T-helper 1 cell (primary cell): ENCODE data around the gene FAM234A.
A peak's percentile ranks its signal among the peaks of the same experiment; 100 is the strongest.
"Not testable (repeated sequence)": the region's sequence is repeated elsewhere in the genome, so short reads cannot be mapped to it uniquely, and the experiment has no call there.

Source experiments
- DNase-seq, 5 donors: peaks; one replicate each; pipeline ENCODE4 v3.0.0-alpha.2; 2012 to 2020

FAM234A gene

DNA sequence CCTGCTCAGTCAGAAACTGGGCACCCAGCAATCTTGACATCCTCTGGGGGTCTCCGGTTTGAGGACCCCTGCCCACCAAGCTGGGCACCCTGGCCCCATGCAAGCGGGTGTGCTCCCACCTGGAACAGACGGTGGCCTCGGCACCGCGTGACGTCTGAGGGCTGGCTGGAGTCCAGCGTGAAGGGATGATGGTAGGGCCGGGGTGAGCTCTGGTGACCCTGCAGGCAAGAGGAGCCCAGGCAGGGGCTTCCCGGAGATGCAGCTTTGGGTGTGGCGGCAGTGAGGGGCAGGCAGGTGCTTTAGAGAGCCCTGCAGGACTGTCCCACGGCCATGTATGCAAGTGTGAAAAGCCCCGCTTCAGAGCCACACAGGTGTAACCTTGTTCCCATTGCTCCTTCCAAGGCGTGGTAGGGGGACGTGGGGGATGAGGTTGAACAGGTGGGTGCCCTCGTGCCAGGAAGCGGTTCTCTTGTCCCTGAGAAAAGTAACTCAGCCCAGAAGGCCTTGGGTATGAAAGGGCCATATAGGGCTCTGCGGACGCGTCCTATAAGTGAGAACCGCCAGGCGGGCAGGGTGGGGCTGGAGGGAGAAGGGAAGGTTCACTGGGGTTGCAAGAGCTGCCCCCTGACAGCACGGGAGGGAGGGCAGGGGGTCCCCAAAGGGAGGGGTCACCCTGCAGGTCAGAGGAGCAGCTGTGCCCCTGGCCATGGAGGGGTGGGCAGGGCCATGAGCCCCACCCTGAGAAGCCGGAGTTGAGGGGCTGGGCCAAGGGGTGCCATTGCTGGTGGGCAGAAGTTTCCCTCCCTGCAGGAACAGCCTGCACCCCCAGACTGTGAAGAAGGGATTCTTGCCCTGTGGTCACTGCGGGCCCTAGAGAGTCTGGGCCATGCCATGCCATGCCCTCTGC lies 31.9 kb downstream of the FAM234A start:
- no peak for DNase-seq

DNA sequence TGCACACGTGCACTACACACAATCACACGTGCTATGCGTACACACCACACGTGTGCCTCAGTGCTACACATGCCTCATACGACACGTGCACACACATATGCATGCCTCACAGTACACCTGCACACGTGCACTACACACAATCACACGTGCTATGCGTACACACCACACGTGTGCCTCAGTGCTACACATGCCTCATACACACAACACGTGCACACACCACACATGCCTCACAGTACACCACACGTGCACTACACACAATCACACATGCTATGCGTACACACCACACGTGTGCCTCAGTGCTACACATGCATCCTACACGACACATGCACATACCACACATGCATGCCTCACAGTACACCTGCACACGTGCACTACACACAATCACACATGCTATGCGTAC lies 32.9 kb downstream of the FAM234A start:
- DNase-seq = not testable (repeated sequence)

DNA sequence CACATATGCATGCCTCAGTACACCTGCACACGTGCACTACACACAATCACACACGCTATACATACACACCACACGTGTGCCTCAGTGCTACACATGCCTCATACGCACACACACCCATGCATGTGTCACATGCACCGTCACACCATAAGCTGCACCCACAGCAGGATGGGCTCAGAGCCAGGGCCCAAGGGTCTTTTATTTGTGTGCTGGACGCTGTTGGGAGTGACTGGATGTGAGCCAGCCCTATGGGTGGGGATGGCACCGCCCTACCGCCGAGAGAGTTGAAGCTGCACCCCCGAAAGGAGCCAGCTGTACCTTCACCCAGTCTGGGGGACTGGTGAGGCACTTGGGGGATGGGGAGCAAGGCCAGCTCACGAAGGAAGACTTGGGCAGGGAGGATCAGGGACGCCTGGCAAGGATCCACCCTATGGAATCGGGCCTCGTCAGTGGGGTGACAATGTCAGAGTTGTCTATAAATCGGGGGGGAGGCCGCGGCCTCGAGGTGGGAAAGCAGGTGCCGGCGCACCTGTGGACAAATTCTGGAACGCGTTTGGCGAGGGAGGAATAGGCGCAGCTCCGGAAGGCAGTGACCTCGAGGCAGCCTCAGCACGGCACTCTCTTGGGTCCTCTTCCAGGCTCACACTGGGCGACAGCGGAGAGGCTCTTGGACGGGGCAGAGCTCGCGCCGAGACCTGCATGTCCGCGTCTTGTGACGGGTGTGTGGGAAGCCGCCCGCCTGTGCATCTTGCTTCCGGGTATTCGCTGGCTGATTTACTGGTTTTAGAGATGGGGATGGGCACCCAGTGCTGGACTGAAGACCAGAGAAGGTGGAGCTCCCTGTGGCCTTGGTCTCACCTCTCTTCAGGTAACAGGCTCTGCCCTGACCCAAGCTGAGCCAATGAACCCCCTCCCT lies 33.8 kb downstream of the FAM234A start:
- no peak for DNase-seq

DNA sequence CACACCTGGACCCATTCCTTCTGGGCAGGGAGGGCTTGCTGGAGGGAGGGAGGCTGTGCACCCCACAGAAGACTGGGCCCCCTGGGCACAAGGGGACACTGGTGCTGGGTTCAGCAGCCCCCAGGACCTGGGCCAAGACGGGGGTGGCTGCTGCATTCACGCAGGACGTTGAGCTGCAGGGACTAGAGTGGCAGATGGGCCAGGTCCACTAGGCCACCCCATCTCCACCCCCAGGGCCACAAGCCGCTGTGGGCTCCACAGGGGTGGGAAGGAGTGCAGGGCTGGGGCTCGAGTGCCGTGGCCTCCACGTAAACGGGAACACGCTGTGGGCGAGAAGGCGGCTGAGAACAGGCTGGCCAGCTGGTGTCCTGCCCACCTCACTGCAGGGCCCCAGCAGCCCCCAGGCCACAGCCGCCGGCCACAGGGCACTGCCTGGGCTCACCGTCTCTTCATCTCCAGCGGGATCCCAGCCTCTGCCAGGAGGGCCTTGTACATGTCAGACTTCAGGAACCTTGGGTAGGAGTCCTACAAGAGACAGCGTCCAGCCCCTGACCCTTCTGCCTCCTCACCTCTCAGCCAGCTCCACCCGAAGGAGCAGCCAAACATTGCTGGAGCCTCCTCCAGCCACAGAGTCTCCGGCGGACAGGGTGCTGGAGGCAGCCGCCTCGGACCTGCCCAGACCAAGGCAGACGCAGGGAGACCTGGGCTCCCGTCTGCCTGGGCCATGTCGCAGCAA lies 34.6 kb downstream of the FAM234A start:
- DNase-seq = no peak

DNA sequence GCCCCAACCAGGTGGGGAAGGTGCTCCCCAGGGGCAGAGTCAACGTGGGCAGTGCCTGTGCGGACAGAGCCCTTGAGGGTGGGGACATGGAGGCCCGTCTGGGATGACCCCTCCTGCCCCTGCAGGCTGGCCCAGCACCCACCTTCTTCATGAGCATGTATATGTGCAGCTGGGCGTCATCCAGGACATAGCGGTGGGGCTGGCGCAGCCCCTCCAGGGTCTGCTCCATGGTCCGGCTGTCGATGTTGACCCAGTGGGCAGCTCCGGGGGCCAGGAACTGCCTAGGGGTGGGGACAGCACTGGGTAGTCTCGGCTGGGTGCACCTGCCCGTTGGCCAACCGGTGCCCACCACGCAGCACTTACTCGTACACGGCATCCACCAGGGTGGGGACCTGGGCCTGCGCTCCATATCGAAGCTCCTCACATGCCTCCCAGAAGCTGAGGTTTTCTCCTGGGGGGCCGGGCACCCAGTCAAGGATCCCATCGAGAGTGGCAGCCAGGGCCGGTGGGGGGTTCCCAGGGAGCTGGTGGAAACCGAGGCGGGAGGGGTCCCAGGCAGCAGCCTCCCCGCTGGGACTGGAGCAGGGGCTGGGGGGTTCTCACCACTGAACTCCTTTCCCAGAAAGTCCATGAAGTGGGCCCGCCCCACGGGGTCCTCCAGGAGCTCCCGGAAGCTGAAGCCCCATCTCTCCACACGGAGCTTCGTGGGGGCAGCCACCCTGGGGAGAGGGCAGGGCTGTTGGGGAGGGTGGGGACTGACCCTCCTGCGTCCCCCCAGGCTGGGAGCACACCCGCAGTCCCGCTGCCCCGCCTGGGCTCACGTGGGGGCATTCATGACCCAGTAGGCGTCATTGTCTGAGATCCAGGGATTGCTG lies 36.0 kb downstream of the FAM234A start:
- no peak for DNase-seq

DNA sequence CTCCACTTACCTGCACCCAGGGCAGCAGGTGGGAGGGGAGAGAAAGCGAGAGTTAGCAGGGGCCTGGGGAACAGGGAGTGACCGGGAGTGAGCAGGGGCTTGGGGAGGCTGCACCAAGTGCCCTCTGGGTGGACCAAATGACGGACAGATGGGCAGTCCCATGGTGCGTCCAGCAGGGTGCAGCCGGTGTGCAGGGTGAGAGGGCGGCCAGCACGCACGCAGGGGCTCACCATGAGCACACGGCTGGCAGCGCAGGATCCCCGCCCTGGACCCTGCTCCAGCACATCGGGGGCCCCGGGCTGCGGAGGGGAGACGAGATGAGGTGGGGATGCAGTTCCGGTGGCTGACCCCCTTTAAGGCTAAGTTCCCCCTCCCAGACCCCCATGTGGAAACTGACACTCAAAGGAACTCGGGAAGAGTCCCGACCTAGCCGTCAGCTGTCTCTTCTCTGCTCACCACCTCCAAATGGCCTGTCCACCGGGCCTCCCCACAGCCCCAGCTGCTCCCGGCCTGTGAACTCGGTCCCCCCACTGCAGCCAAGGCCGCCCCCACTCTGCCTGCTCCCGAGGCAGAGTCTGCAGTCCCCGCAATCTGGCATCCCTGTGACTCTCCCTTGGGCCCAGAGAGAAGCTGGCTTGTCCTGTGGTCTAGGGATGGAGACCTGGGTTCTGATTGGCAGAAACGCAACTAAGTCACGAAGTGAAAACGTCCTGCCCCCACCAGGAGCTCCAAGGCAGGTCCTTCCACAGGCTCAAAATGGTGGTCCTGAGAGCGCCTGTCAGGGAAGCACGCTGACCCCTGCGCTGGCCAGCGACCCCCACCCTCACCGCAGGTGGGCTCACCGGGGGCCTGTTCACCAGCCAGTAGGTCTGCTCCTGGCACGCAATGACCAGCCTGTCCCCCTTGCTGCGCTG lies 38.3 kb downstream of the FAM234A start:
- DNase-seq = no peak

DNA sequence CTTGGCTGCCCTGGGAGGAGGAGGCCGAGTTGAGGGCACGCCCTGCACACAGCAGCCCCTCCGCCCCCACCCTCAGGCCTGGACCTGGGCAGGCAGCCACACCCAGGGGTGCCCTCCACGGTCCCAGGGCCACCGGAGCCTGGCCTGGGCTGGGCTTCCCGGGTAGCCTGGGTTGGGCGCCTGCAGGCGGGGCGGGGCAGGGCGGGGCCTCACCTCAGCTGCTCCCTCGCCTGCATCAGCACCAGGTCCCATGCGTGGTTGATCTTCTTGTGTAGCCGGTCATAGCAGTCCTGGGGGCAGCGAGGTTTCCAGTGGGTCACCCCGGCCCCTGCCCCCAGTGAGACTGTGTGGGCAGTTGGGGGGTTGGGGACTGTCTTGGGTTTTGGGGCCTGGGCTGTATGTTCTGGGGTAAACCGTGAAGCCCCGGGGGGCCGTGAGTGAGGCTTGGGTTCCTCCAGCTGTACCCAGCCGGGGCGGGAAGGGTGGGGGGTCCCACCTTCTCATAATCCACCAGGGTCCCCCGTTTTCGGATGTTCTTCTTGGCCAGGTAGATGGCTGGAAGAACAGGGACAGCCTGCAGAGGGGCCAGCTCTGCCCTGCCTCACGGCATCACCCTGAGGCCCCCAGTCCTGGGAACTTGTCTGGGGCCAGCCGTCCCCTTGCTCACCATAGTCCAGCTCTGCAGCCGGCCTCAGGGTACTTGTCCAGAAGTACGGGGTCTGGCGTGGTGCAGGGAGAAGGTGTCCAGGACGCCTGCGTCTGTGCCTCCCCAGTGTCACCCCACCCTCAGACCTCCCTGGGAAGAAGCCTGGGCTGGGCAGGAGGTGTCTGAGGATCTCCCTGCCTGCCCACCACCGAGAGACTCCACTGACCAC lies 39.2 kb downstream of the FAM234A start:
- DNase-seq = no peak

DNA sequence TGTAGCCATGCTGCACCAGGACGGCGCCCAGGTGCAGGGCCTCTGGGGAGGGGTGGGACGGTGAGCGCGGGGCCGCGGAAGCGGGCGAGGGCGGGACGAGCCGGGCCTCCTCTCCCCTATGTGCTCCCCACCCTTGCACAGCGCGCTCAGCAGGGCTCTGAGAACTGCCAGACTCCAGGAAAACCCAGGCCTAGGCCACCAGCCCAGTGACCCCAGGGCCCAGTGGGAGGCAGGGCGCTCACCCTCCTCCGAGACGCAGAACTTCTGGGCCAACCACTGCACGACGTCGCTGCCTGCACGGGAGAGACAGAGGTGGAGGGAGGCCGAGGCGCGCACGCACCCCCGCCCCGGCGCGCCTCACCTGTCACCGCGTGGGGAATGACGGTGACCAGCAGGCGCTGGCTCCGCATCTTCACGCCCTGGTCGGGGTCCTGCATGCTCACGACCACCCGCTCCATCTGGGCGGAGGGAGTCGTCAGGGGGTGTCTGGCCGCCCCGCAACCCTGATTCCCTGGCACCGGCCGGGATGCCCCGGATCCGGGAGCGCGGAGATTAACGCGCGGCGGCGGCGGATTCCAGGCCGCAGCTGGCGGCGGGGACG lies 40.5 kb downstream of the FAM234A start:
- DNase-seq = no peak

DNA sequence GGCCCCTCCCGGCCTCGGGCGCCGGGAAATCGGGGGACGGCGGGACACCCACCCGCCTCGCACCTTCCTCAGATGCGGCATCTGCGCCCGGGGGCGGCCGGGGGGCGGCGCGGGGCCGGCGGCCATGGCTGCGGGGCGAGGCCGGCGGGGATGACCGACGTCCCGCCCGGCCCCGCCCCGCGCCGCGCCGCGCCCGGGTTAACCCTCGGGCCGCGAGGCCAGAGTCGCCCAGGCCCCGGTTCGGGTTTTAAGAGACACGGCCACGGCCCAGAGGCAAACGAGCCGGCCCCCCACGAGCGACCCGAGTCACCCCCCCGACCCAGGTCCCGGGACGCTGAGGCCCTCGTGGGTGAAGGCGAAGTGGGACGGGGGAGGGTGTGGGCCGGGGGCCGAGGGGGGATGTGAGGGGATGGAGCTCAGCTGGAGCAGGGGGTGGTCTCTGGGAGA lies 41.2 kb downstream of the FAM234A start, which contains the start of gene RGS11:
RGS11 (minus strand) TSS at position 159 of the 447 bp plus-strand sequence; CDS start at position 126, 33 bp downstream.
- DNase-seq = no peak

DNA sequence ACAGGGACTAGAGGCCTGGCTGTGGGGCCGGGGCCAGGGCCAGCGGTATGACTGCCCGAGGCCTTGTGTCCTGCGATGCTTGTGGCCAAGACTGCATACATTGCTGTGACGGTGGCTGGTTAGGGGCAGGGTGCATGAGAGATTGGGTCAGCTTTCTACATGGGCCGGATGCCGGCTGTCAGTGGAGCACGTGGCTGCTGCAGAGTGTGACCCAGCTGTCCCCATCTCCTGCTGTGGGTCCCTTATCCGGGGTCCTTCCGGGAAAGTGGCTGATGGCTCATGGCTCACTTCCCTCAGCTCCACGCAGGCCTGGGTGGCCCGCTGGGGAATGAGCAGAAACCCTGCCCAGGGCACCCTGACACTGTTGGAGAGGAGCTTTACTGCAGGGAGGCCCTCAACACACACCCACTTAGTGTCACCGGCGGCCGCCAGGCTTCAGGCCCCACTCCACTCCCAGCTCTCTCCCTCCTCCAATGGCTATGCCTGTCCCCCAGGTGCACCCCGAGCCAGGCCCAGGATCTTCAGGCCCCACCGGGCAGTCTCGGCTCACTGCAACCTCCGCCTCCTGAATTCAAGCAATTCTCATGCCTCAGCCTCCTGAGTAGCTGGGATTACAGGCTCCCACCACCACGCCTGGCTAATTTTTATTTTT lies 41.9 kb downstream of the FAM234A start:
- no peak for DNase-seq

DNA sequence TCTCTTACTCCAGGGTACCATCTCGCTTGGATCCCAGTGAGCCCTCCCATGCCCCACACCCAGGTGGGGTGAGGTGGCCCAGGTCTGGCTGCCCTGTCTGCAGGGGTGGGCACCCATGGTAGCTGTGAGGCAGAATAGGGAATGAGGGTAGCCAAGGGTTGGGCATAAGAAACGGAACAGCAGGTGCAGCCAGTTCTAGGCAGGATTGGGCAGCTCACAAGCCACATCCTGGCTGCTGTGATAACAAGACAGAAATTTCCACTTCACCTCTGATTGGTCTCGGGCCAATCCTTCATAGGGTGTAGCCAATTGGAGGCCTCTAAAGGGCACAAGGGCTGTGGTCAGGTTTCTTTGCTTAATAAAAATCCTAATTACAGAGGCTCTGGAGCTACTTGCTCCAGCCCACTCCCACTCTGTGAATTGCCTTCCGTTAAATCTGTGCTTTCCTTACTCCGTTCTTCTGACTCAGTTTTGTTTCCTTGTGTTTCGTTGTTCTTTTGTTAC lies 44.3 kb downstream of the FAM234A start:
- DNase-seq = peak in 3 of 5 donors; percentile 25 to 44 (median 39)

DNA sequence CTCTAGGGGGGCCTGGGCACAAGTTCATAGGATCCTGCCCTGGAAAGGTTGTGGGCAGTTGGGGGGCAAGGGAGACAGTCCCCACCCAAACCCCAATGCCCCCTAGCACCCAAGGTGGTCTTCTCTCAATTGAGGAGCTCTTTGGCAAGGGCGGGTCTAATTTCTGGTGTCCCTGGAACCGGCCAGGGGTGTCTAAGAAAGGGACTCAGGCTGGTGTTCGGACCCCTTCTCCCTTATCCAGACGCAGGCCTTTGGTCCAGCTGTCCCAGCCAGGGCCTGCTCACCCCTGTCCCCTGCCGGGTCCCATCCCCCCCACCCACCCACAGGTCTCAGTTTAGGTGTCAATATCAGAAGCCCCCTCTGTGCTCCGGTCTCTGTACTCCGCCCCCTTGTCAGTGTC lies 44.9 kb downstream of the FAM234A start:
- DNase-seq = no peak

DNA sequence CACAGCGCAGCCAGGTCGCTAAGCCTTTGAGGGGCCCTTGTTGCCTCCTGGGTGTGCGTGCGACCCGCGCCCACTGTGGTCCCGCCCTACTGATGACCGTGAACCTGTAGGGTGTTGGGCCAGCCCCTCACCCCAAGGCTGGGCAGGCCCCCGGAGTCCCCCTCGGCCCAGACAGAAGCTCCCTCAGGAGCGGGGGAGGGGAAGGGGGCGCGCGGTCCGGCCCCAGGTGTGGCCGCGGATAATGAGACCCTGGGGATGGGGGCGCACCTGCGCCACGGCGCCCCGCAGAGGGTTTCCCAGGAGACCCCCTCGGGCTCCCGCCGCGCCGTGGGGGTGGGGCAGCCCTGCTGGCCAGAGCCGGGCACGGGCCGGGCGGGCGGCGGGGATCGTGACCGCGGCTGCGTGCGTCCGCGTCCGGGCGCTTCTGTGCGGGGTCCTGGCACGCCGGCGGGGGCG lies 45.4 kb downstream of the FAM234A start:
- DNase-seq = no peak

DNA sequence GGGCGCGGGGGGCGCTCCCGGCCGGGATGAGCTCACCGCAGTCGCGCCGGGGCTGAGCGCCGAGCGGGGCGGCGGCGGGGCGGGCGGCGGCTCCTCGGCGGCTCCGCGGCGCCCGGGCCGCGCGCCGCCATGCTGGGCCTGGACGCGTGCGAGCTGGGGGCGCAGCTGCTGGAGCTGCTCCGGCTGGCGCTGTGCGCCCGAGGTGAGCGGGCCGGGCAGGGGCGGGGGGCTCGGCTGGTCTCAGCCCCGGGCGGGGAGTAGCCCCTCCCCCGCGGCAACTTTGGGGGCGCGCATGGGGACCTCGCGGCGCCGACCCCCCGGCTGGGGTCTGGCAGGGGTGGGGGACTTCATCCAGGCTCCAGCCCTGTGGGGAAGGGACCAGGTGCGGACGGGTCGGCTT lies 45.9 kb downstream of the FAM234A start, which contains the start of gene ARHGDIG:
ARHGDIG (plus strand) TSS at position 40 of the 400 bp plus-strand sequence; CDS start at position 130, 90 bp downstream.
- DNase-seq = no peak

DNA sequence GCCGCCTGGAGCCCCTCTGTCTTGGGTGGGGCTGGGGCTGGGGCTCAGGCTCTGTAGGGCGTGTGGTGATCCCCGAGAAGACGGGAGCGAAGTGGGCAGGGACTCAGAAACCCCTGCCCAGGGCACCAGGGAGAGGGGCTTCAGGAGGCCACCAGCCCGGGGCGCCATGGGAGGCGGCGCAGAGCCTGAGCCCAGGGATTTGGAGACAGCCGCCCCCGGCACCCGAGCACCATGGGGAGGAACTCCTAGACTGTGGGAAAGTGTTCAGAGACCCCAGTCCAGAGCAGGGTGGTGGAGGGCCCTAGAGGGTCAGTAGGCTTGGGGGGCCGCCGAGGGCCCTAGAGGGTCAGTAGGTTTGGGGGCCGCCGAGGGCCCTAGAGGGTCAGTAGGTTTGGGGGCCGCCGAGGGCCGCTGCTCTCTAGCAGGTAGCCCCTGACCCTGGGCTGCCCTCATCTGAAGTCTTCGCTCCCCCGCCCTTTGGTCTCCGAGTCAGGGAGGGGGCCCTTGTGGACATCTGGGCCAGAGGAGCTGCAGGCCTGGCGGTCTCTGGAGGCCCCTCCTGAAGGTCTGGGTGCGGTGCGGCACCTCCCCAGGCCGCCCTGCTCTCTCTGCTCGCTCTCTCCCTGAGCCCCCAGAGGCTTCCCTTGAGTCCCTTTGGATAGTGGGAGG lies 46.5 kb downstream of the FAM234A start:
- DNase-seq = no peak

DNA sequence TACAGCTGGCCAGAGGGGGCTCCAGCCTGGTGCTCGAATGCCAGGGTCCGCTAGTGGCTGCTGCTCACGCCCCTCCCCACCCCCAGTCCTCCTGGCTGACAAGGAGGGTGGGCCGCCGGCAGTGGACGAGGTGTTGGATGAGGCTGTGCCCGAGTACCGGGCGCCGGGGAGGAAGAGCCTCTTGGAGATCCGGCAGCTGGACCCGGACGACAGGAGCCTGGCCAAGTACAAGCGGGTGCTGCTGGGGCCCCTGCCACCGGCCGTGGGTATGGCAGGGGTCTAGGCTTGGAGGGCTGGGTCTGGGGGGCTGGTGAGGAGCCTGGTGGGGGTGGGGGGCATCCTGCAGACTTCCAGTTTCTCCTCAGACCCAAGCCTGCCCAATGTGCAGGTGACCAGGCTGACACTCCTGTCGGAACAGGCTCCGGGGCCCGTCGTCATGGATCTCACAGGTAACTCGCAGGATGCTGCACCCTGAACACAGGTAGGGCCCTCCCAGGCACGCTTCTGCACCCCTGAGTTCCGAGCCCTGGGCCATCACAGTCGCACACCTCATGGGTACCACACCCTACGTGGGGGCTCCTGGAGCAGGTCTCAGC lies 47.1 kb downstream of the FAM234A start:
- DNase-seq = no peak

DNA sequence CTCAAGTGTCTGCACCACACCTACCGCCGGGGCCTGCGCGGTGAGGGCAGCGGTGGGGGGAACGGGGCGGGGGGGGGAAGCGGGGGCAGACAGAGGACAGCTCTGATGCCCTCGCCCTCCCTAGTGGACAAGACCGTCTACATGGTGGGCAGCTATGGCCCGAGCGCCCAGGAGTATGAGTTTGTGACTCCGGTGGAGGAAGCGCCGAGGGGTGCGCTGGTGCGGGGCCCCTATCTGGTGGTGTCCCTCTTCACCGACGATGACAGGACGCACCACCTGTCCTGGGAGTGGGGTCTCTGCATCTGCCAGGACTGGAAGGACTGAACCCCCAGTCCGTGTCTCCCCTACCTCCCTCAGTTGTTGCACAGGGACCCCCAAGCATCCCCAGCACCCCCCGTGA lies 47.9 kb downstream of the FAM234A start:
- DNase-seq = no peak
